COR-L47 (cell line): ENCODE data around the gene EGFLAM.

Experiments used
- DNase-seq: peaks from one replicate; lab custom pipeline; 2025; lab: John Stamatoyannopoulos, UW

Gene EGFLAM

DNA sequence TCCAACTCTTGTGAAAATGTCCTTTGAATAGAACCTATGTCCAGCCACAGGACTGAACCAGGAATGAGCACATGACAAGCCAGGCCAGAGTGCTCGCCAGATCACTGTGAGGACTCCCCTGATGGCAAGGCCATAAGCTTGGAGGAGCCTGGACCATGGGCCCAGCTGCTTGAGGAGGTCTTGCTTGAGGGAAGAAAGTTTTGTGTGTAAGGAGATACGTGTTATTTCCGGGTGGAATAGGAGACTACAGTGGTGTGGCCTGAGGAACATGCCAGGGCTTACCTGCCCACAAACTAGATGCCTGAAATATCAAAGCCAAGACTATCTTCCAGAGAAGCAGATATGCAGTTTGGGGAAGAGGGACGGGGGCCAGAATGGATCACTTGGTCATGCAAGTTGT lies 213.3 kb downstream of the EGFLAM start:
- DNase-seq: no peak

DNA sequence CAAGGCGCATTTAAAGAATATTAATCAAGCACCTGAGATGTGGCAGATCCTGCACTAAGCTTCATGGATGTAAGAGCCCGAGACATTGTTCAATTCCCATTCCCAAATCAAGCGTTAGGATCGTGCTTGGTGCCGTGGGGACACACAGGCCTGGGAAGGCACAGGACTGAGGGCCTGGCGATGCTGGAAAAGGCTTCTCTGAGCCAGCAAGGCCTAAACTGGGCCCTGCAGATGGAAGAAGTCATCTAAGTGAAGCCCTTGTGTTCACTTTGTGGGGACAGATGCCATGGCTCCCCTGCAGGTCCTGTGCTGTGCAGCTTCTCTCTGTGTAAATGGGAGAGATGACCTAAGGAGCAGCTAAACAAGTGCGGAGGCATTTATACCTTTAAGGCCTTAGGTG lies 214.2 kb downstream of the EGFLAM start:
- no peak for DNase-seq

DNA sequence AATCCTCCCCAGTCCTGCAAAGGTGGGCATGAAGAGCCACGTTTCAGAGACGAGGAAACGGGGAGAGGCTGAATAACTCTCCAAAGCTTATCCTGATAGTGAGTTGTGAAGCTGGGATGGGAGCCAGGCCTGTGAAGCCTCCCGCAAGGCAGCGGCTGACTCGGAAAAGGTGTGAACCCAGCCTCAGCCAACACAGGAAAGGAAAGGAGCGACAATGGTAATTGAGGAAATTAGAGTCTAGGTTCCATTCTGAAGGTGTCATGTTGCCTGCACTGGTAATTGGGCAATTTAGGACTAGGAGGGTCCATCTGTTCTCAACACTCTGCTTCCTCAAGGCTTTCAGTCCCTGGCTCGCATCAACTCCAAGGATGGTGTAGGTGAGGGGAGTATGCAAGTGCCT lies 214.6 kb downstream of the EGFLAM start:
- DNase-seq: no peak

DNA sequence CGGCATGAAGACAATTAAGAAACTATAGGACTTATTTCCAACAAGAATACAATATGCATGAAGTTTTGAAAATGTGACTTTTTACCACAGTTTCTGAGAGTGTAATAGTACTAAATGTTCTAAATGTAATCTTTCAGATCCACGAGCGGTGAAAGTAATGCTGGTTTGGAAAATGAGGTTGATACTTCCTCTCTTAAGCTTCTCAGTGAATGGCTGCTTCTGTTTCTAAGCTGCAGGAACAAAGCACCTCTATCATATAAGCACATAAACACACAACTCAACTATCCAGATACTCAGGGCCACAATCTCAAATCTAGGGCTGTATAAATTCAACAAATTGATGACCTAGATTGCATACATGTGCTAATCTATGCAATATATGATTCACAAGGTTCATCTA lies 219.8 kb downstream of the EGFLAM start:
- DNase-seq: no peak

DNA sequence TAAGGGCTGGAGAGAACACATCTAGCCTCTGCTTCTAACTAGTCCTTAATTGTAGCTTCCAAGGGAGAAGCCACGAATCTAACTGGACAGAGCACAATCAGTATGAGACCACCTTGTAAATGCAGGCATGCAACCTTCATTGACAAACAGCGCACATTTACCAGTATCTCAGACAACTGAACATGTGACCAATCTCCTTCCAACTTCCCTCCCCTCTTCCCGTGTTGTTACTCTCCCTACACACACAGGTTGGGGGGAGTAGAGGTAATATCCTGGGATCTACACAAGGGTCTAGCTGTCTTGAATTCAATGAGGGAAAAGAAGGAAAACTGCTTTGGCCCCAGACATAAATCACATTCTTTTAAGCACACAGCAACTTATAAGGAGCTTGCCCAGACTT lies 220.5 kb downstream of the EGFLAM start:
- no peak for DNase-seq

DNA sequence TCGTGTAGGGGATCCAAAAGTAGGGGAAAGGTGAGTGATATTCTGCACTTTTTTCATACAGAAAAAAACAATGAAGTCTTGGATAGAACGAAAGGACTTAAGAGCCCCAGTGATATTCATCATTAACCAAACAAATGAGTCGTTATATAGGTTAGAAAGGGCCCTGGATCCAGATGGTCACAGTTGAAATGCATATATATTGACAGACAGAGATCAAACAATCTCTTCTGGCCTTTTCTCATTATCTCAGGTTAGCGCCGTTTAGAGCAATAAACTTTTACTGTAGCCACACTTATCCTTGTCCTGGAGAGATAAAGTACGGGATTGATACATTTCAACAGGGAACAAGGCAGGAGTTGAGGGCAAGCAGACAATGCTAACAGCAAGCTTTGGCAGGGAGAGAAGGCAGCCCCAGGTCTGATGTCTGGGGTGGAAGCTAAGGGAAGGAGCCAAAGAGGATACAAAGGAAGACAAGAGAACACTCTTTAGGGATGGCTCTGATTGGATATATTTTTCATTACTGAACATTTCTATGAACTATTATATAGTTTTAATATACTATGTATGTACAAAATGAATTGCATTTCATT lies 221.1 kb downstream of the EGFLAM start:
- no peak for DNase-seq

DNA sequence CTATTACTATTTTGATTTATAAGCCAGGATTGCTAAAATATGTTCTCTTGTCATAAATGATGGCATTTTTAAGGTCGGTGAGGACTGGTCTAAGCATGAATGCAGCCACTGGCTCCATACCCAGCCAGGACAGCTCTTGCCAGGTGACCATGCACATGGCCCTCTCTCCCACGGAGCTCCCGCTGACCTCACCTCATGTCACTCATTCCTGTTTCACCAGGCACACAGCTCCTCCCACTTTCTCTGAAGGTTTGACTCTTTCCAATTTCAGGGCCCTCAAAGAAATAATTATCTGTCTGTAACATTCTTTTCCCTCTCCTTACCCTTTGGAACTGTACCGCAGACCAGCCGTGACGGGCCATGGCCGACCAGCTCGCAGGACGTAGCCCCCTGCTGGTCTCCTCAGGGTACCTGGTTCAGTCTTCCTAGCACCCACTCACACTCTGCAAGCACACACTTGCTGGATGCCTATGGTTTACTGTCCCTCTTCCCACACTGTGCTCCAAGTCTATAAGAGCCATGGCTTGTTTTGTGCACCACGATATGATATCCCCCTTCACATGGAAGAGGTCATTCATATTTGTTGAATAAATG lies 225.5 kb downstream of the EGFLAM start:
- DNase-seq: no peak

DNA sequence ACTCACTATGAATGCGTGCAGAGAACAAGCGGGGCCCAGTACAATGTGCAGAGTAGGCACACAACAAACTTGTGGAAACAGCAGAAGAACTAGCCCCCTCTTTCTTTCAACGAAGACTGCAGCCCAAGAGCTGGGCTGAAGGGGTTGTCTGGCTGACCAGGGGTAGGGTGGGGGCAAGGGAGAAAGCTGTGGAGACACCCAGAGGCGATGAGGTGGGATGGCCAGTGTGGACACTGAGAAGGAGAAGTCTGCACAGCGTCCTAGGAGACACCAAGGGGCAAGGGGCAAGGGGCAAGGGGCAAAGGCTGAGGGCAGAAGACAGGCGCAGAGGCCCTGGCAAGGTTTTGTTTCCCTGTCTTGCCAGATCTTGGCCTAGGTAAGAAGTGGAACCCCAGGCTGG lies 235.8 kb downstream of the EGFLAM start:
- DNase-seq: no peak

DNA sequence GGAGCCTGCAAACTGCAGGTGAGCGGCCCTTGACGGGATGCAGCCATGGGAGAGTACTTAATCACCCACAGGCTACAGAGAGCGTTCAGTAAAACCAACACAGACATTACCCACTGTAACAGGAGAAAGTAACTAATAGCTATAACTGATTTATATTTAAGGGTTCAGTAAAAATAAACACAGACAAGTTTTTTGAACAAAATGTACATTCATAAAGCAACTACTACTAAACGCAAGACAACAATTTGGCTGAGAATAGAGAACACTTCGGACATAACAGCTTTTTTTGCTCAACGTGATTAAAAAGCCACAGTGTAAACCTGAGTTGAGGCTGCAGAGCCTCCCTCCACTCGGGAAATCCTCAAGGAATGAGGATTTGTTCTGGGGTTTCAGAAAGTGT lies 236.4 kb downstream of the EGFLAM start:
- no peak for DNase-seq

DNA sequence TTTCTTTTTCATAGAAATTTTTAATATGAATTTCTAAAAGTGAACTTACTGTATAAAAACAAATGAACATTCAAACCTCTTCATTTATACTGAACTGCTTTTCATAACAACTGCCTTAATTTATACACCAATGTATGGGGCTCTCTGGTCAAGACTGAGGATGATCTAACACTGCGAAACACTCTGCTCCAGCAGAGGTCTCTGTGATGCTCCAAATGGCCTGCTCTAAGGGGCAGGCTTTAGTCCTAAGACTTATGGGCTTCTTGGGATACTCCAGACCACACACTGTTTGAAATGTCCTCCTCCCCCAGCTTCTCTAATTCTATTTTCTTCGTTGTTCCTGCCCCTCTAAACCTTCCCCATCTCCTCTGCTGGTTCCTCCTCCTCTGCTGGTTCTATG lies 239.6 kb downstream of the EGFLAM start:
- DNase-seq: no peak

DNA sequence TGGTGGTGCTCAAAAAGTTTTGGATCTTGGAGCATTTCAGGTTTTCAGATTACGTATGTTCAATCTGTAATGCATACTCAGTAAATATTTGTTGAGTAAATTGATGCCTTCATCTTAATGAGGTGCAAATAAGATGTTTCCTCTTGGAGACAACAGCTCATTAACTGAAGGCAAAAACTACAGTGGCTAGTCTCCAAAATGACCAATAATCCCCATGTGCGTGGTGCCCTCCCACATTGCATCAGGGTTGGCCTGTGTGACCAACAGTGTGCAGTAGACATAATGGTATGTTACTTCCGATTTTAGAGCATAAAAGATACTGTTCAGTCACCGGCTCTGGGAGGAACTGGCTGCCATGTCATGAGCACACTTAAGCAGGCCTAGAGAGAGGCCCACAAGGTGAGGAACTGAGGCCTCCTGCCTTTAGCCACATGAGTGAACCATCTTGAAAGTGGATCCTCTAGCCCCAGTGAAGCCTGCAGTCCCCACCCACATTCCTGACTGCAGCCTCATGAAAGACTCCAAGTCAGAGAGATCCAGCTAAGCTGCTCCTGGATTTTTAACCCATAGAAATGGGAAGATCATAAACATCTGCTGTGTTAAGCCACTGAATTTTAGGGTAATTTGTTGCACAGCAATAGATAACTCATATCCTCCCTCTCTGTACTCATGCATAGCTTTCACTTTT lies 242.4 kb downstream of the EGFLAM start:
- no peak for DNase-seq

DNA sequence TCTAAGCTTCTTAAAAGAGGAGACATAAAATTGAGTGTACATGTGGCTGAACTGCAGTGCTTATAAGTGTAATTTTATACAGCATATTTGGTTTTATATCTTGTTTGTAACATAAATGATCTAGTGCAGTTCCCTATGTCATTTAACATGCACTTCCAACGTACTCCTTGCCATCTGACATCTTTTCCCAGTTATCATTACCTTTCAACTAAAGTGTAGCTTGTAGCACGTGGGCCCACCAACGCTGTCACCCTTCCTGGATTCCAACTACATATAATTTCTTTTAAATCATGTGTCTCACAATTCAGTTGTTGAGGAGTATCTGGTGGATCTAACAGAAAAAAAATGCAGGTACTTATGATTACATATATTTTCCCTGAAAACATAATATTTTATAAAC lies 247.9 kb downstream of the EGFLAM start:
- DNase-seq: no peak

DNA sequence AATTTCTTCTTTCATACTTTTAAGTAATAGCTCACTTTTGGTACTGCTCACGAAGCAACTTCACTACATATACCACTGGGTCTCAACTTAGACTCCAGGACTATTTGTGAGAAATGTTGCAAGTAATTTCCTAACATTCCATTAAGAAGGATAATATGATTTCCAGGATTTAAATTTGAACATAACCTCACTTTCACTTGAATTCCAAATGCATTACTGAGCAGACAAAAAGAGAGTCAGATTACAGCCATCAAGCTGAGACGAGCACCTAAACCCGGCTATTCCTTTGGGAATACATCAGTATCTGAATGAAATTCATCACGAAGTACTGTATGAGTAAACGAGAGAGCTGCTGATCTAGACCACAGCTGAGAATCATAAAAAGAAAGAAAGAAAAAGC lies 250.8 kb downstream of the EGFLAM start:
- no peak for DNase-seq
